Epithelial cell of proximal tubule (primary cell): ENCODE data around the gene MYCBP. TPM values are rescaled to one million over a fixed set of nuclear protein-coding genes. Genes with fewer than 3 reads are reported as not detected.

ENCODE experiments used
- DNase-seq: peaks from one replicate; pipeline ENCODE4 v3.0.0-alpha.2; 2011; ENCODE audit warnings: low read depth
- H3K4me3 ChIP-seq: 2 replicates; pipeline ENCODE4 v1.5.1; 2011; ENCODE audit warnings: low read depth, mild to moderate bottlenecking, low read length
- CTCF ChIP-seq: conservative IDR thresholded peaks from 2 replicates; pipeline ENCODE4 v1.5.1; 2012; ENCODE audit warnings: low read depth, mild to moderate bottlenecking, low read length
- total RNA-seq: library from RNA; depleted of rRNA; stranded (reverse); fragments of >200 nt; gene quantifications from 2 replicates; pipeline ENCODE4 v1.2.3, GENCODE V29; 2015

Gene MYCBP
- total RNA-seq, 1 donor from 2014 or later, result 25.5 TPM

GRCh38 chr1:38889589-38889988 lies 16.4 kb upstream of the MYCBP start:
- no peak for DNase-seq
- no peak overlapping the region for H3K4me3 ChIP-seq
- TF ChIP-seq CTCF, result no peak

GRCh38 chr1:38888423-38889333 lies 15.5 kb upstream of the MYCBP start:
- no peak for DNase-seq
- no peak for TF ChIP-seq CTCF
- H3K4me3 ChIP-seq, result no peak overlapping the region

- no peak overlapping the region for H3K4me3 ChIP-seq
- TF ChIP-seq CTCF, result no peak
- DNase-seq, result no peak
These were observed 11.9 kb upstream of the MYCBP start for GRCh38 chr1:38885092-38885491.

GRCh38 chr1:38881487-38881886 lies 8.3 kb upstream of the MYCBP start, which contains the start of gene GJA9:
Gene GJA9 (minus strand): TSS chr1:38881587. CDS start chr1:38876098, 5,489 bp downstream.
- DNase-seq, result no peak
- TF ChIP-seq CTCF, result no peak
- H3K4me3 ChIP-seq, result no peak within 1 kb of the TSS

GRCh38 chr1:38875811-38876210 lies 2.7 kb upstream of the MYCBP start:
- no peak for TF ChIP-seq CTCF
- DNase-seq, result no peak

GRCh38 chr1:38872401-38873026 lies 634 bp downstream of the MYCBP start:
- no peak for DNase-seq
- TF ChIP-seq CTCF, result no peak
- peak overlapping the region; percentile 90 for H3K4me3 ChIP-seq

More at GRCh38 chr1:38875811-38876210, 2.7 kb upstream of the MYCBP start:
- no peak overlapping the region for H3K4me3 ChIP-seq

- no peak overlapping the region for H3K4me3 ChIP-seq
- TF ChIP-seq CTCF, result no peak
- DNase-seq, result no peak
These were observed 2.2 kb downstream of the MYCBP start for GRCh38 chr1:38870996-38871395.
